Panc1 (cell line): ENCODE results near the gene SFTA2. TPM values are rescaled to one million over a fixed set of nuclear protein-coding genes. Genes with fewer than 3 reads are reported as not detected.

ENCODE experiments used
- ATAC-seq: fragments of 200-7000 bp; cut with Tn5 transposase; 2 replicates; pipeline ENCODE4 v1.9.1; 2020; ENCODE audit warnings: mild to moderate bottlenecking, moderate library complexity
- BruUV-seq: library from RNA; stranded (reverse); fragments of 400-500 nt; replicated peaks from 2 replicates; lab custom pipeline; 2021; lab: Mats Ljungman, UMichigan
- CTCF ChIA-PET: fragments of 300-600 bp; sonication (Branson Sonifier 250); formaldehyde crosslinking; loops from one replicate; lab custom pipeline; 2022; ENCODE audit warnings: antibody characterized with exemption; lab: Charles Lee
- POLR2A ChIA-PET: fragments of 300-600 bp; sonication (Branson Sonifier 250); formaldehyde crosslinking; loops from one replicate; lab custom pipeline; 2022; ENCODE audit warnings: antibody characterized with exemption; lab: Charles Lee
- DNase-seq: peaks from one replicate; pipeline ENCODE4 v3.0.0-alpha.2; 2010; ENCODE audit warnings: low read depth, low spot score
- H3K27ac ChIP-seq: 2 replicates; pipeline ENCODE4 v1.5.1; 2011; ENCODE audit warnings: mild to moderate bottlenecking, low read length, inconsistent platforms
- H3K27me3 ChIP-seq: fragments of 200-500 bp; sonication (Bioruptor generic); 2 replicates; pipeline ENCODE4 v1.6.0; 2014; ENCODE audit warnings: low read length, inconsistent platforms; ENCODE audit not compliant: control insufficient read depth, insufficient read depth
- H3K36me3 ChIP-seq: fragments of 200-500 bp; sonication (Bioruptor generic); 2 replicates; pipeline ENCODE4 v1.5.1; 2014; ENCODE audit warnings: inconsistent platforms, mild to moderate bottlenecking, low read length, moderate library complexity; ENCODE audit not compliant: control insufficient read depth, insufficient read depth
- H3K4me1 ChIP-seq: 2 replicates; pipeline ENCODE4 v1.5.1; 2011; ENCODE audit warnings: inconsistent platforms, mild to moderate bottlenecking, low read length, moderate library complexity; ENCODE audit not compliant: control insufficient read depth, insufficient read depth
- H3K4me3 ChIP-seq, 2 experiments: 2 replicates each; pipeline ENCODE4 v1.5.1; 2011 to 2012; ENCODE audit warnings: low read depth in 2 of 2, low read length in 2 of 2, mild to moderate bottlenecking in 2 of 2, inconsistent platforms in 1 of 2, moderate library complexity in 1 of 2
- H3K9me3 ChIP-seq: fragments of 200-500 bp; sonication (Bioruptor generic); 2 replicates; pipeline ENCODE4 v1.5.1; 2014; ENCODE audit warnings: low read depth, mild to moderate bottlenecking, inconsistent platforms, low read length, moderate library complexity; ENCODE audit not compliant: control insufficient read depth, insufficient read depth
- POLR2AphosphoS5 ChIP-seq: IDR thresholded peaks from 2 replicates; pipeline ENCODE4 v1.6.1; 2012; ENCODE audit warnings: mild to moderate bottlenecking, low read depth, low read length, moderate library complexity
- REST ChIP-seq, 2 experiments: IDR thresholded peaks; 2 replicates each; pipeline ENCODE4 v1.6.1; 2011 to 2012; ENCODE audit warnings: low read depth in 2 of 2, control low read depth in 1 of 2, low read length in 1 of 2, mild to moderate bottlenecking in 1 of 2, moderate library complexity in 1 of 2; ENCODE audit not compliant: insufficient read depth in 1 of 2
- SIN3A ChIP-seq: IDR thresholded peaks from 2 replicates; pipeline ENCODE4 v1.6.1; 2012; ENCODE audit warnings: low read depth, mild to moderate bottlenecking, low read length, moderate library complexity, borderline replicate concordance; ENCODE audit not compliant: insufficient read depth
- TCF7L2 ChIP-seq: IDR thresholded peaks from 2 replicates; pipeline ENCODE4 v1.6.1; 2011; ENCODE audit warnings: mild to moderate bottlenecking, low read depth, low read length, inconsistent platforms
- in situ Hi-C: cut with HindIII; loops from 2 replicates; pipeline ENCODE4 v1.10.0; 2016; ENCODE audit warnings: low sequenced_read_pairs, low pct_unique_long_range_greater_than_20kb
- intact Hi-C: fragments of 100-400 bp; cut with micrococcal nuclease; formaldehyde crosslinking; loops from one replicate; pipeline ENCODE4 v1.10.0; 2022; ENCODE audit not compliant: unreplicated experiment
- total RNA-seq: library from RNA; stranded (reverse); gene quantifications from one replicate; pipeline ENCODE4 v1.2.1, GENCODE V29; 2021; ENCODE audit not compliant: unreplicated experiment
- TF ChIP-seq, protein P1 (sequence below): fragments of 450-650 bp; IDR thresholded peaks from 2 replicates; pipeline ENCODE4 v1.5.1; 2017; ENCODE audit warnings: mild to moderate bottlenecking

The SFTA2 gene
- total RNA-seq, 1 experiment from 2014 or later, result not detected

DNA sequence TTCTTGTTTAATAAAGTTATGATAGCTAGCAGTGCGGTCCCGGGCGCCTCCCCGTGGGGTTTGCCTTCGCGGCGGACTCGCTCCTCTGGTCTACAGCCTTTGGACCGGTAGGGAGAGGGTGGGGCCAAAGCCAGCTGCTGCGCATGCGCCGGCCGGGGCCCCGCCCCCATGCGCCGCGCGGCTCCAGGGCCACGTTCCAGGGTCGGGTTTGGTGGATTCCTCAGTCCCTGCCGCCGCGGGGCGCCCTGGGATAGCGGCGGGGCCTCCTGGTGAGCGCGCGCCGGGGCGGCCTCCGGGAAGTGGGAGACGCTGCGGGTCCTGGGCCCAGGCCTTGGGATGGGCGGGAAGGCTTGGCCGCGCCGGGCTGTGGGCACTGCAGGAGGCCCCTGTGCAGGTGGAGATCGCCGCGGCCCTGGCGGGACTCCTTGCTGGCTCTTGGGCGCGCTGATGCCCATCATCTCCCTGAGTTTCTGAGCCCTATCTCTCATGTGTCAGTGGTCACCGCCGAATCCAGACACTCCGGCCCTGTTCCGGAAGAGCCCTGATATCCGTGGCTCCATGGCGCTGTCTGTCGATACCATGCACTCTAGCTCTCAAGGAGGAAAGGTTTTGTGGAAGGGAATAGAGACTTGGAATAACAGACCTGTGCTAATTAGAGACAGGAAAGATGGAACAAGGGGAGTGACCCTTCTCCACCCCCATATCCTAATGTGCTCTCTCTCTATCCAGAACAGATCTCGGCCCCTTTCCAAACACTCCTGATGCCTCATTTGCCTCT, 17.7 kb downstream of the SFTA2 start, which contains the start of gene VARS2:
VARS2 (plus strand) TSS at position 163 of the 778 bp plus-strand sequence; CDS start at position 762, 599 bp downstream.
- ChIA-PET CTCF (interaction anchor here (0.5 to 1.8 kb wide), 14 partner anchors 64 to 464 kb away, joined by 3 to 18 read pairs (median 6); partner anchors contain the start of gene TCF19), POLR2A (interaction anchor here (0.5 to 1.1 kb wide), 6 partner anchors 28 to 627 kb away, joined by 3 to 11 read pairs (median 6); no protein-coding TSS in a partner anchor)
- H3K27me3 ChIP-seq, result no peaks in the 10 kb centered on the region
- DNase-seq, result peak; percentile 64
- H3K4me3 ChIP-seq, result peak within 1 kb of the TSS; percentile 66 to 89
- H3K9me3 ChIP-seq, result no peaks in the 10 kb centered on the region
- no peaks in the 10 kb centered on the region for H3K36me3 ChIP-seq
- TF ChIP-seq, protein P1, sequence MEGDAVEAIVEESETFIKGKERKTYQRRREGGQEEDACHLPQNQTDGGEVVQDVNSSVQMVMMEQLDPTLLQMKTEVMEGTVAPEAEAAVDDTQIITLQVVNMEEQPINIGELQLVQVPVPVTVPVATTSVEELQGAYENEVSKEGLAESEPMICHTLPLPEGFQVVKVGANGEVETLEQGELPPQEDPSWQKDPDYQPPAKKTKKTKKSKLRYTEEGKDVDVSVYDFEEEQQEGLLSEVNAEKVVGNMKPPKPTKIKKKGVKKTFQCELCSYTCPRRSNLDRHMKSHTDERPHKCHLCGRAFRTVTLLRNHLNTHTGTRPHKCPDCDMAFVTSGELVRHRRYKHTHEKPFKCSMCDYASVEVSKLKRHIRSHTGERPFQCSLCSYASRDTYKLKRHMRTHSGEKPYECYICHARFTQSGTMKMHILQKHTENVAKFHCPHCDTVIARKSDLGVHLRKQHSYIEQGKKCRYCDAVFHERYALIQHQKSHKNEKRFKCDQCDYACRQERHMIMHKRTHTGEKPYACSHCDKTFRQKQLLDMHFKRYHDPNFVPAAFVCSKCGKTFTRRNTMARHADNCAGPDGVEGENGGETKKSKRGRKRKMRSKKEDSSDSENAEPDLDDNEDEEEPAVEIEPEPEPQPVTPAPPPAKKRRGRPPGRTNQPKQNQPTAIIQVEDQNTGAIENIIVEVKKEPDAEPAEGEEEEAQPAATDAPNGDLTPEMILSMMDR, result peak; percentile 30; the same call in 1 of the 2 replicates
- peak; percentile 83; the same call in 1 of the 2 replicates for TF ChIP-seq SIN3A
- no peak for TF ChIP-seq TCF7L2
- TF ChIP-seq REST (IDR thresholded peaks at IDR 0.05; ENCODE audit: insufficient read depth in 1 of 2, low read depth in 2 of 2, low read length in 1 of 2), result peak in 1 of 2 experiments; percentile 55; a peak in 1 of 4 replicates
- TF ChIP-seq POLR2AphosphoS5, result peak; percentile 90
- peak; percentile 97 for ATAC-seq
- H3K4me1 ChIP-seq, result peaks cover 14% of the 10 kb centered on the region
- H3K27ac ChIP-seq, result peak within 1 kb of the TSS; percentile 92
- intact Hi-C loops (loop anchor here (2.0 kb wide), 1 partner anchor 157 kb away; no protein-coding TSS in a partner anchor), in situ Hi-C loops (no loop called here)
- TSS peak; percentile 69 for BruUV-seq

- peaks cover 19% of the 10 kb centered on the region for H3K4me1 ChIP-seq
- DNase-seq (no peak), ATAC-seq (peak; percentile 74)
- peak overlapping the region; percentile 66 to 89 for H3K4me3 ChIP-seq
- in situ Hi-C loops (no loop called here), intact Hi-C loops (loop anchor here (2.0 kb wide), 1 partner anchor 157 kb away; no protein-coding TSS in a partner anchor)
- no TSS peak for BruUV-seq
- TF ChIP-seq, protein P1, result no peak
- TF ChIP-seq SIN3A (no peak), TCF7L2 (no peak), POLR2AphosphoS5 (no peak), REST (IDR thresholded peaks at IDR 0.05; ENCODE audit: insufficient read depth in 1 of 2, low read depth in 2 of 2, low read length in 1 of 2) (no peak)
- CTCF ChIA-PET, result interaction anchor here (0.5 to 1.8 kb wide), 15 partner anchors 64 to 464 kb away, joined by 3 to 18 read pairs (median 5); partner anchors contain the start of gene TCF19
- H3K36me3 ChIP-seq, result no peaks in the 10 kb centered on the region
- no peaks in the 10 kb centered on the region for H3K27me3 ChIP-seq
- no peaks in the 10 kb centered on the region for H3K9me3 ChIP-seq
- peak overlapping the region; percentile 92 for H3K27ac ChIP-seq
- POLR2A ChIA-PET, result interaction anchor here (0.5 to 1.1 kb wide), 5 partner anchors 31 to 627 kb away, joined by 3 to 11 read pairs (median 5); no protein-coding TSS in a partner anchor
Observed at GRCh38 chr6:30913721-30914075, 18.3 kb downstream of the SFTA2 start.
